ENCODE data around the gene SETD5.

The SETD5 gene

GRCh38 chr3:9384141-9384828 lies 13.1 kb upstream of the SETD5 start:
- Mint-ChIP-seq H3K4me1 (peaks cover 19% of the 10 kb centered on the region), H3K4me3 (no peak overlapping the region), H3K27ac (peak overlapping the region in 1 of 2 donors; percentile 23)

GRCh38 chr3:9385187-9386077 lies 12.0 kb upstream of the SETD5 start:
- ATAC-seq: no peak
- peaks cover 23% of the 10 kb centered on the region for H3K4me1 Mint-ChIP-seq
- no peak for DNase-seq
- no peaks in the 10 kb centered on the region for H3K27me3 Mint-ChIP-seq
- H3K9me3 Mint-ChIP-seq: no peaks in the 10 kb centered on the region
- H3K4me3 Mint-ChIP-seq: no peak overlapping the region
- H3K27ac Mint-ChIP-seq: peak overlapping the region in 1 of 2 donors; percentile 47

More at GRCh38 chr3:9384141-9384828, 13.1 kb upstream of the SETD5 start:
- no peaks in the 10 kb centered on the region for H3K27me3 Mint-ChIP-seq
- ATAC-seq (no peak), DNase-seq (no peak)
- H3K9me3 Mint-ChIP-seq: no peaks in the 10 kb centered on the region

- H3K4me3 Mint-ChIP-seq: no peak overlapping the region
Observed at GRCh38 chr3:9386078-9386459, 11.3 kb upstream of the SETD5 start.

GRCh38 chr3:9386501-9387321 lies 10.7 kb upstream of the SETD5 start:
- H3K27ac Mint-ChIP-seq: peak overlapping the region in 1 of 2 donors; percentile 28
- H3K4me3 Mint-ChIP-seq: no peak overlapping the region
- no peak for DNase-seq
- no peaks in the 10 kb centered on the region for H3K9me3 Mint-ChIP-seq
- no peak for ATAC-seq
- H3K27me3 Mint-ChIP-seq: no peaks in the 10 kb centered on the region
- H3K4me1 Mint-ChIP-seq: peaks cover 35% of the 10 kb centered on the region

More at GRCh38 chr3:9386078-9386459, 11.3 kb upstream of the SETD5 start:
- Mint-ChIP-seq H3K27ac (peak overlapping the region in 1 of 2 donors; percentile 47), H3K9me3 (no peaks in the 10 kb centered on the region), H3K27me3 (no peaks in the 10 kb centered on the region), H3K4me1 (peaks cover 29% of the 10 kb centered on the region)
- no peak for DNase-seq
- ATAC-seq: no peak

GRCh38 chr3:9387322-9387655 lies 10.1 kb upstream of the SETD5 start:
- Mint-ChIP-seq H3K27me3 (no peaks in the 10 kb centered on the region), H3K27ac (no peak overlapping the region), H3K9me3 (no peaks in the 10 kb centered on the region), H3K4me3 (no peak overlapping the region), H3K4me1 (peaks cover 41% of the 10 kb centered on the region)
- ATAC-seq (no peak), DNase-seq (no peak)

- Mint-ChIP-seq H3K27me3 (no peaks in the 10 kb centered on the region), H3K27ac (no peak overlapping the region), H3K4me3 (no peak overlapping the region), H3K4me1 (peaks cover 50% of the 10 kb centered on the region), H3K9me3 (no peaks in the 10 kb centered on the region)
- ATAC-seq (no peak), DNase-seq (no peak)
Observed at GRCh38 chr3:9388142-9388541, 9.3 kb upstream of the SETD5 start.

GRCh38 chr3:9388562-9389272 lies 8.7 kb upstream of the SETD5 start:
- Mint-ChIP-seq H3K4me1 (peaks cover 55% of the 10 kb centered on the region), H3K27ac (no peak overlapping the region), H3K27me3 (no peaks in the 10 kb centered on the region), H3K9me3 (no peaks in the 10 kb centered on the region), H3K4me3 (no peak overlapping the region)
- ATAC-seq (no peak), DNase-seq (no peak)

GRCh38 chr3:9390265-9390888 lies 7.0 kb upstream of the SETD5 start:
- ATAC-seq: no peak
- Mint-ChIP-seq H3K27ac (no peak overlapping the region), H3K4me1 (peaks cover 64% of the 10 kb centered on the region)

GRCh38 chr3:9392041-9392440 lies 5.4 kb upstream of the SETD5 start:
- no peaks in the 10 kb centered on the region for H3K27me3 Mint-ChIP-seq
- no peaks in the 10 kb centered on the region for H3K9me3 Mint-ChIP-seq
- H3K4me3 Mint-ChIP-seq: no peak overlapping the region
- H3K27ac Mint-ChIP-seq: peak overlapping the region in 1 of 2 donors; percentile 63
- peaks cover 57% of the 10 kb centered on the region for H3K4me1 Mint-ChIP-seq
- no peak for ATAC-seq
- no peak for DNase-seq

More at GRCh38 chr3:9390265-9390888, 7.0 kb upstream of the SETD5 start:
- Mint-ChIP-seq H3K9me3 (no peaks in the 10 kb centered on the region), H3K27me3 (no peaks in the 10 kb centered on the region), H3K4me3 (no peak overlapping the region)
- DNase-seq: no peak

GRCh38 chr3:9395570-9396300 lies 1.7 kb upstream of the SETD5 start:
- Mint-ChIP-seq H3K4me1 (peaks cover 64% of the 10 kb centered on the region), H3K4me3 (peak overlapping the region; percentile 88 to 93), H3K9me3 (no peaks in the 10 kb centered on the region), H3K27ac (peak overlapping the region; percentile 90 to 99), H3K27me3 (no peaks in the 10 kb centered on the region)
- DNase-seq: no peak
- no peak for ATAC-seq

GRCh38 chr3:9396301-9396631 lies 1.1 kb upstream of the SETD5 start:
- DNase-seq (no peak), ATAC-seq (peak; percentile 39)
- H3K27me3 Mint-ChIP-seq: no peaks in the 10 kb centered on the region

GRCh38 chr3:9396632-9397331 lies 633 bp upstream of the SETD5 start:
- ATAC-seq (peak; percentile 85), DNase-seq (peak; percentile 99 to 100)
- Mint-ChIP-seq H3K4me1 (peaks cover 64% of the 10 kb centered on the region), H3K27me3 (no peaks in the 10 kb centered on the region), H3K4me3 (peak overlapping the region; percentile 88 to 93), H3K9me3 (no peaks in the 10 kb centered on the region), H3K27ac (peak overlapping the region; percentile 99)

More at GRCh38 chr3:9396301-9396631, 1.1 kb upstream of the SETD5 start:
- Mint-ChIP-seq H3K9me3 (no peaks in the 10 kb centered on the region), H3K27ac (peak overlapping the region; percentile 90 to 99), H3K4me1 (peaks cover 64% of the 10 kb centered on the region), H3K4me3 (peak overlapping the region; percentile 88 to 93)

GRCh38 chr3:9397906-9398699 lies 688 bp downstream of the SETD5 start:
- no peaks in the 10 kb centered on the region for H3K27me3 Mint-ChIP-seq
- peak overlapping the region; percentile 98 to 99 for H3K27ac Mint-ChIP-seq
- no peaks in the 10 kb centered on the region for H3K9me3 Mint-ChIP-seq
- peak; percentile 46 to 50 for DNase-seq
- no peak for ATAC-seq
- H3K4me3 Mint-ChIP-seq: peak overlapping the region; percentile 86 to 92
- H3K4me1 Mint-ChIP-seq: peaks cover 64% of the 10 kb centered on the region

All from stimulated activated naive CD8-positive, alpha-beta T cell treated with anti-CD3 and anti-CD28 coated beads, Interleukin-15, amount 100 ng/mL, for 72 hours (primary cell).